22Rv1 (cell line): ENCODE results near the gene UBE2D4.
A peak's percentile ranks its signal among the peaks of the same experiment; 100 is the strongest.
"Not testable (repeated sequence)": the region's sequence is repeated elsewhere in the genome, so short reads cannot be mapped to it uniquely, and the experiment has no call there.

Source experiments
- H3K27ac ChIP-seq: fragments of 450-650 bp; 2 replicates; pipeline ENCODE4 v1.5.1; 2017
- TF ChIP-seq, protein P1 (sequence below): fragments of 450-650 bp; IDR thresholded peaks from 2 replicates; pipeline ENCODE4 v1.5.1; 2017; ENCODE audit warnings: mild to moderate bottlenecking

The UBE2D4 gene

DNA sequence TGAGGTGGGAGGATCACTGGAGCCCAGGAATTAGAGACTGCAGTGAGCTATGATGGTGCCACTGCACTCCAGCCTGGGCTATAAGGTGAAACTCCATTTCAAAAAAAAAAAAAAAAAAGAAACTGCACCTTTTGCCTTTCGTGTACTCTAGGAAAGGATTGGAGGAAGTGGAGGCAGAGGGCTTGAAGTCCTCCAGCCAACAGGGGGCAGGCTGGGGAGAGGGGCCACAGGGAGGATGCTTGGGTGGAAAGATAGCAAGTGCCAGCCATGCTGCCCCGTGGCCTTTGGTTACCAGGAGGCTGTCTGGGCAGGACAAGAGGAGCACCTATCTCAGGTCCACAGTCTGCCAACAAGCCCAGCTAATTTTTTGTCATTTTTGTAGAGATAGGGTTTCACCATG, 57.5 kb downstream of the UBE2D4 start:
- TF ChIP-seq, protein P1, sequence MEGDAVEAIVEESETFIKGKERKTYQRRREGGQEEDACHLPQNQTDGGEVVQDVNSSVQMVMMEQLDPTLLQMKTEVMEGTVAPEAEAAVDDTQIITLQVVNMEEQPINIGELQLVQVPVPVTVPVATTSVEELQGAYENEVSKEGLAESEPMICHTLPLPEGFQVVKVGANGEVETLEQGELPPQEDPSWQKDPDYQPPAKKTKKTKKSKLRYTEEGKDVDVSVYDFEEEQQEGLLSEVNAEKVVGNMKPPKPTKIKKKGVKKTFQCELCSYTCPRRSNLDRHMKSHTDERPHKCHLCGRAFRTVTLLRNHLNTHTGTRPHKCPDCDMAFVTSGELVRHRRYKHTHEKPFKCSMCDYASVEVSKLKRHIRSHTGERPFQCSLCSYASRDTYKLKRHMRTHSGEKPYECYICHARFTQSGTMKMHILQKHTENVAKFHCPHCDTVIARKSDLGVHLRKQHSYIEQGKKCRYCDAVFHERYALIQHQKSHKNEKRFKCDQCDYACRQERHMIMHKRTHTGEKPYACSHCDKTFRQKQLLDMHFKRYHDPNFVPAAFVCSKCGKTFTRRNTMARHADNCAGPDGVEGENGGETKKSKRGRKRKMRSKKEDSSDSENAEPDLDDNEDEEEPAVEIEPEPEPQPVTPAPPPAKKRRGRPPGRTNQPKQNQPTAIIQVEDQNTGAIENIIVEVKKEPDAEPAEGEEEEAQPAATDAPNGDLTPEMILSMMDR, result peak; percentile 14; the same call in 1 of the 2 replicates
- H3K27ac ChIP-seq, result not testable (repeated sequence)

DNA sequence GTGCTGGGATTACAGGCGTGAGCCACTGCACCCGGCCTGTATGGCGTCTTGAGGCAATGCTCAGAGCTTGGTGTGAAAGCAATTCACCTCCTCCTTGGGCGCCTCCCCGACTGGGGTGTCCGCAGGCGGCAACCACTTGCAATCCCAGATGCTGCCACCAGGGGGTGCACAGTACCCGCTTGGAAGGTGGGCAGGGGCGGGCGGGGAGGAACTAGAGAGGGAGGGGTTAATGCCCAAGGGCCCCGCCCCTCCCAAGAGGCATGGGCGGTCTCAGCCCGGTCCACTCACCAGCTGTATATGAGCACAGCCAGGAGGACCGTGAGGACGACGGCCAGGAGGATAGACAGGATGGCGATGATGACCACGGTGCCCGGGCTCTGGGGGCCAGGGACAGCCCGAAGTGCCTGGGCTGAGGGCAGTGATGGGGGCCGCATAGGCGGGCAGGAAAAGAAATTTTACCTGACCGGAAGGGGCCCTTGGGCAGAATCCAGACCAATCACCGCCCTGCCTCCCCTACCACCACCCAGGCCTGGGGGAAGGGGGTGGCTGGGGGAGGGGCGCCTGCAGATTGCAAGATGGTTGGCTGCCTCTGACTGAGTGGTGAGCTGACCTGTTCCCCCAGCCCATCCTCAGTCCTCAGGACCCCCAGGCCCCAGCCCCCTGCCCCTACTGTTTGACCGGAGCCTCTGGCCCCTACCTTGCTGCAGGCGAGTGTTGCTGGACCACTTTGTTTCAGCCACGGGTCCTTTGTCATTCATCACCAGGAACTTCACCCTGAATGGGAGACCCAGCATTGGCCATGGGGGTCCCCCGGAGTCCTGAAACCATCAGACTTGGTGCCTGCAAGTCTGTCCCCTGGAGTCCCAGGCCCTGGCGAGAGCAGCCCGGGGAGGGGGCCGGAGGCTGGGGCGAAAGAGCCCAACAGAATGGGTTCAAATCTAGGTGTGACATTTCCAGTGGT, 59.9 kb downstream of the UBE2D4 start:
- TF ChIP-seq, protein P1, result peak; percentile 70
- H3K27ac ChIP-seq, result not testable (repeated sequence)

GRCh38 chr7:43987476-43987875, 61.2 kb downstream of the UBE2D4 start:
- H3K27ac ChIP-seq, result not testable (repeated sequence)

GRCh38 chr7:43990011-43990585, 63.9 kb downstream of the UBE2D4 start:
- H3K27ac ChIP-seq, result not testable (repeated sequence)

- not testable (repeated sequence) for H3K27ac ChIP-seq
These were observed 64.6 kb downstream of the UBE2D4 start for GRCh38 chr7:43990829-43991228.

GRCh38 chr7:43992896-43993295, 66.7 kb downstream of the UBE2D4 start:
- not testable (repeated sequence) for H3K27ac ChIP-seq

- not testable (repeated sequence) for H3K27ac ChIP-seq
These were observed 68.4 kb downstream of the UBE2D4 start for GRCh38 chr7:43994681-43995080.

- H3K27ac ChIP-seq, result not testable (repeated sequence)
These were observed 71.3 kb downstream of the UBE2D4 start, which contains the start of gene SPDYE1 for GRCh38 chr7:43997532-43997931. SPDYE1 (plus strand) TSS chr7:43997897; CDS start chr7:43999950, 2,053 bp downstream.
